Smooth muscle cell (in vitro differentiated cells): Measurements from ENCODE around the gene NDUFAF7. TPM values are rescaled to one million over a fixed set of nuclear protein-coding genes. Genes with fewer than 3 reads are reported as not detected.

Experiments
- DNase-seq: peaks from one replicate; lab custom pipeline; 2025; ENCODE audit not compliant: unreplicated experiment; lab: John Stamatoyannopoulos, UW
- H2AFZ ChIP-seq: fragments of 200-600 bp; sonication (generic); 2 replicates; pipeline ENCODE4 v1.6.0; 2016; ENCODE audit warnings: antibody characterized with exemption, low read depth, mild to moderate bottlenecking
- H3F3A ChIP-seq: fragments of 200-600 bp; sonication (generic); 2 replicates; pipeline ENCODE4 v1.6.0; 2017; ENCODE audit warnings: antibody characterized with exemption, low read depth
- H3K27ac ChIP-seq: fragments of 200-600 bp; sonication (generic); 2 replicates; pipeline ENCODE4 v1.5.1; 2016; ENCODE audit warnings: low read depth, mild to moderate bottlenecking
- H3K27me3 ChIP-seq: fragments of 200-600 bp; sonication (generic); 2 replicates; pipeline ENCODE4 v1.6.1; 2016; ENCODE audit warnings: low read depth, mild to moderate bottlenecking
- H3K36me3 ChIP-seq: fragments of 200-600 bp; sonication (generic); 2 replicates; pipeline ENCODE4 v1.5.1; 2016; ENCODE audit warnings: low read depth
- H3K4me1 ChIP-seq: fragments of 200-600 bp; sonication (generic); 2 replicates; pipeline ENCODE4 v1.5.1; 2016; ENCODE audit warnings: low read depth
- H3K4me2 ChIP-seq: fragments of 200-600 bp; sonication (generic); 2 replicates; pipeline ENCODE4 v1.6.0; 2016; ENCODE audit warnings: mild to moderate bottlenecking
- H3K4me3 ChIP-seq: fragments of 200-600 bp; sonication (generic); 2 replicates; pipeline ENCODE4 v1.5.1; 2016; ENCODE audit warnings: mild to moderate bottlenecking
- H3K79me2 ChIP-seq: fragments of 200-600 bp; sonication (generic); 2 replicates; pipeline ENCODE4 v1.6.0; 2016; ENCODE audit warnings: low read depth, mild to moderate bottlenecking
- H3K9ac ChIP-seq: fragments of 200-600 bp; sonication (generic); 2 replicates; pipeline ENCODE4 v1.6.0; 2016; ENCODE audit warnings: low read depth
- H3K9me3 ChIP-seq: fragments of 200-600 bp; sonication (generic); replicated peaks from 2 replicates; pipeline ENCODE4 v1.5.1; 2016; ENCODE audit warnings: low read depth
- H4K20me1 ChIP-seq: fragments of 200-600 bp; sonication (generic); 2 replicates; pipeline ENCODE4 v1.6.0; 2016; ENCODE audit warnings: low read depth
- WGBS: methylation state at CpG from one replicate; pipeline ENCODE4 v1.1.7; 2016; ENCODE audit warnings: low lambda C conversion rate; 5-methylcytosine and 5-hydroxymethylcytosine counted together
- polyA plus RNA-seq: library from polyadenylated mRNA; unstranded; fragments of >200 nt; fragmentation: Nextera tagmentation; extraction: Ambion mirVana; gene quantifications from 2 replicates; pipeline ENCODE4 v1.2.1, GENCODE V29; 2016
- total RNA-seq: library from RNA; depleted of rRNA; stranded (reverse); fragments of >200 nt; gene quantifications from 2 replicates; pipeline ENCODE4 v1.2.3, GENCODE V29; 2014
- TF ChIP-seq, protein P1 (sequence below): fragments of 200-600 bp; sonication (generic); IDR thresholded peaks from 2 replicates; pipeline ENCODE4 v1.5.1; 2017; ENCODE audit warnings: borderline replicate concordance, mild to moderate bottlenecking, antibody characterized with exemption; ENCODE audit not compliant: insufficient read depth, poor library complexity, severe bottlenecking

NDUFAF7 gene
- total and polyA plus RNA-seq, 2 experiments from 2014 or later = 13.4 to 46.9 TPM

- Histone ChIP-seq H3K27me3 (no peaks in the 10 kb centered on the region), H3K4me3 (no peak overlapping the region), H3K4me2 (no peak overlapping the region), H3K79me2 (no peaks in the 10 kb centered on the region), H3K4me1 (no peaks in the 10 kb centered on the region), H2AFZ (no peak overlapping the region), H4K20me1 (no peaks in the 10 kb centered on the region), H3K9ac (no peak overlapping the region), H3F3A (no peaks in the 10 kb centered on the region), H3K9me3 (no peaks in the 10 kb centered on the region), H3K36me3 (peaks cover 35% of the 10 kb centered on the region), H3K27ac (no peak overlapping the region)
- no peak for DNase-seq
- TF ChIP-seq, protein P1, sequence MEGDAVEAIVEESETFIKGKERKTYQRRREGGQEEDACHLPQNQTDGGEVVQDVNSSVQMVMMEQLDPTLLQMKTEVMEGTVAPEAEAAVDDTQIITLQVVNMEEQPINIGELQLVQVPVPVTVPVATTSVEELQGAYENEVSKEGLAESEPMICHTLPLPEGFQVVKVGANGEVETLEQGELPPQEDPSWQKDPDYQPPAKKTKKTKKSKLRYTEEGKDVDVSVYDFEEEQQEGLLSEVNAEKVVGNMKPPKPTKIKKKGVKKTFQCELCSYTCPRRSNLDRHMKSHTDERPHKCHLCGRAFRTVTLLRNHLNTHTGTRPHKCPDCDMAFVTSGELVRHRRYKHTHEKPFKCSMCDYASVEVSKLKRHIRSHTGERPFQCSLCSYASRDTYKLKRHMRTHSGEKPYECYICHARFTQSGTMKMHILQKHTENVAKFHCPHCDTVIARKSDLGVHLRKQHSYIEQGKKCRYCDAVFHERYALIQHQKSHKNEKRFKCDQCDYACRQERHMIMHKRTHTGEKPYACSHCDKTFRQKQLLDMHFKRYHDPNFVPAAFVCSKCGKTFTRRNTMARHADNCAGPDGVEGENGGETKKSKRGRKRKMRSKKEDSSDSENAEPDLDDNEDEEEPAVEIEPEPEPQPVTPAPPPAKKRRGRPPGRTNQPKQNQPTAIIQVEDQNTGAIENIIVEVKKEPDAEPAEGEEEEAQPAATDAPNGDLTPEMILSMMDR = no peak
These were observed 14.7 kb downstream of the NDUFAF7 start for GRCh38 chr2:37246205-37246604.

DNA sequence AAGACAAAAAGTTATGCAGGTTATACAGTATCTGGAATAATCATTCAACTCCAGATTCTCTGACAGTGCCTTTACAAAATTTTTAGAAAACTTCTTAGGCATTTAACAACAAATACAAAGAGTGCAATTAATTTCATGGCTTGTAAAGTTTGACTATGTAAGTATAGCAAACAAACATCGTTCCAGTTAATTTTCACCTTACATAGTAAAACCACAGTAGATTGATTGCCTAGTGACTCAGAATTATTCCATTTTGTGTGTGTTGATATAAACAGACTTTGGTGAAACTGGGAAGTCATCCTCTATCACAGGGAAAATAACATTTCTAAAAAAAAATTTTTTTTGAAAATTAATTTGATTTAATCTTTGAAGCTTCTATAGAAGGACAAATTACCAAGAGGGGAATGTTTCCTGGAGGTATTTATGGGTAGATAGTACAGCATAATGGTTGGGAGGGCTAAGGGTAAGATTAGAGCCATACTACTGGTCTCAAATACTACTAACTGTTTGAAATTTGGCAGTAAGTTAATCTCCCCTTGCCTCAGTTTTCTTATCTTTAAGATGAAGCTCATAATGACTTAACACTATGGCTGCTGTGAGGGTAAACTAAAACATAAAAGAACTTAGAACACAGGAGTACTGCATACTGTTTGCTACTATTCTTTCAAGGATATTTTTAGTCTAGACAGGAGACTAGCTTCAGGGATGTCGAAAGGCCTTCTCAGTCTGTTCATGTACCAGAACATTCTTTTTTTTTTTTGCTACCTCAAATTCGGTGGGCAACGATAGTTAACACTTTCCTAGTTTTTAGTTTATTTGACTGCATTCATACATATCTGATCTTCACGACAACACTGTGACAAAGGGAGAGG lies 19.6 kb downstream of the NDUFAF7 start:
- peaks cover 36% of the 10 kb centered on the region for H3K36me3 ChIP-seq
- H3K79me2 ChIP-seq = no peaks in the 10 kb centered on the region
- WGBS = 87% methylated on average over 5 of the region's 5 CpGs
- H3K4me1 ChIP-seq = no peaks in the 10 kb centered on the region
- H3K9me3 ChIP-seq = no peaks in the 10 kb centered on the region
- no peak overlapping the region for H3K27ac ChIP-seq
- no peak overlapping the region for H2AFZ ChIP-seq
- peaks cover 6% of the 10 kb centered on the region for H4K20me1 ChIP-seq
- no peaks in the 10 kb centered on the region for H3F3A ChIP-seq
- H3K4me3 ChIP-seq = no peak overlapping the region
- no peak overlapping the region for H3K9ac ChIP-seq
- TF ChIP-seq, protein P1 = no peak
- no peak for DNase-seq
- H3K27me3 ChIP-seq = no peaks in the 10 kb centered on the region
- H3K4me2 ChIP-seq = no peak overlapping the region

- Histone ChIP-seq H3K36me3 (peaks cover 23% of the 10 kb centered on the region), H3K9ac (no peak overlapping the region), H3K4me1 (no peaks in the 10 kb centered on the region), H3K27me3 (no peaks in the 10 kb centered on the region), H2AFZ (no peak overlapping the region), H4K20me1 (peaks cover 2% of the 10 kb centered on the region), H3F3A (no peaks in the 10 kb centered on the region), H3K9me3 (no peaks in the 10 kb centered on the region), H3K4me2 (no peak overlapping the region), H3K79me2 (no peaks in the 10 kb centered on the region), H3K27ac (no peak overlapping the region), H3K4me3 (no peak overlapping the region)
- WGBS = 96% methylated on average over 2 of the region's 2 CpGs
- TF ChIP-seq, protein P1 = no peak
- DNase-seq = no peak
These were observed 31.1 kb downstream of the NDUFAF7 start for GRCh38 chr2:37262522-37262921.

DNA sequence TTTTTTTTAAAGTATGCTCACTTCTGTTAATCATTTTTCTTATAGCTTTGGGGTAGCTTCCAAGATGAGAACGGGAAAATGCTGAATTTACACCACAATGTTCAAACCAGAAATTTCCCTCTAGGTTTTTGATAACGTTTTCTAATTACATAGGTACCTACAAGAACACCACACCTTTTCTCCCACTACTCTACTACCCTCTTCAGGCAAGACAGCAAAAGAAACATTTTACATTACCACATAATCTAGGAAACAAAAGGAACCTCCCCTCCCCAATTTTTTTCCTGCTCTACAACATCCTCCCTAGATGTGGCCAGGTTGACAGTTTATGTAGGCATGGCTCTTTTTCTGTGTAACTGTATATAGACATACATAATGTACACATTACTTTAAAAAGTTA lies 32.4 kb downstream of the NDUFAF7 start:
- WGBS = 93% methylated on average over 2 of the region's 2 CpGs
- Histone ChIP-seq H3F3A (no peaks in the 10 kb centered on the region), H2AFZ (no peak overlapping the region)

More for the DNA sequence above, 32.4 kb downstream of the NDUFAF7 start:
- H3K27me3 ChIP-seq = no peaks in the 10 kb centered on the region
- no peak overlapping the region for H3K9ac ChIP-seq
- H3K36me3 ChIP-seq = peaks cover 24% of the 10 kb centered on the region
- H3K27ac ChIP-seq = no peak overlapping the region
- no peaks in the 10 kb centered on the region for H3K79me2 ChIP-seq
- H4K20me1 ChIP-seq = peaks cover 3% of the 10 kb centered on the region
- no peak for DNase-seq
- no peak overlapping the region for H3K4me2 ChIP-seq
- H3K4me1 ChIP-seq = no peaks in the 10 kb centered on the region
- H3K4me3 ChIP-seq = no peak overlapping the region
- TF ChIP-seq, protein P1 = no peak
- H3K9me3 ChIP-seq = no peaks in the 10 kb centered on the region
